GM12891 (cell line): ENCODE results near the gene MLIP.
"Not testable (repeated sequence)": the region's sequence is repeated elsewhere in the genome, so short reads cannot be mapped to it uniquely, and the experiment has no call there.

Experiments used
- DNase-seq: peaks from one replicate; pipeline ENCODE4 v3.0.0; 2011; ENCODE audit warnings: low spot score; ENCODE audit not compliant: insufficient read length
- FAIRE-seq: peaks from 2 replicates; lab custom pipeline; 2011; peaks lifted over from hg19 to GRCh38; lab: Jason Lieb, UNC
- PAX5 ChIP-seq: IDR thresholded peaks from 2 replicates; pipeline ENCODE4 v1.6.1; 2011; ENCODE audit warnings: low read length, moderate library complexity, mild to moderate bottlenecking; ENCODE audit not compliant: insufficient read depth, severe bottlenecking
- POLR2A ChIP-seq: IDR thresholded peaks from 2 replicates; pipeline ENCODE4 v1.6.1; 2011; ENCODE audit warnings: low read depth, low read length, control low read depth
- POLR2AphosphoS5 ChIP-seq: IDR thresholded peaks from 2 replicates; pipeline ENCODE4 v1.6.1; 2011; ENCODE audit warnings: low read depth, low read length, control low read depth
- POU2F2 ChIP-seq: IDR thresholded peaks from 2 replicates; pipeline ENCODE4 v1.6.1; 2011; ENCODE audit warnings: low read depth, mild to moderate bottlenecking, control low read depth, low read length, moderate library complexity
- SPI1 ChIP-seq: IDR thresholded peaks from 2 replicates; pipeline ENCODE4 v1.6.1; 2011; ENCODE audit warnings: low read depth, low read length, control low read depth
- TAF1 ChIP-seq: IDR thresholded peaks from 2 replicates; pipeline ENCODE4 v1.6.1; 2011; ENCODE audit warnings: low read depth, low read length, control low read depth

MLIP gene

GRCh38 chr6:54243699-54244098 lies 132.5 kb downstream of the MLIP start:
- DNase-seq (no peak), FAIRE-seq (no peak)
- TF ChIP-seq POU2F2: no peak
- TF ChIP-seq POLR2A: no peak
- TF ChIP-seq SPI1: no peak
- no peak for TF ChIP-seq PAX5
- TF ChIP-seq POLR2AphosphoS5: no peak
- no peak for TF ChIP-seq TAF1

GRCh38 chr6:54244430-54244829 lies 133.2 kb downstream of the MLIP start:
- TF ChIP-seq PAX5: no peak
- no peak for TF ChIP-seq POU2F2
- TF ChIP-seq TAF1: no peak
- no peak for TF ChIP-seq POLR2AphosphoS5
- TF ChIP-seq POLR2A: no peak
- TF ChIP-seq SPI1: no peak
- DNase-seq (no peak), FAIRE-seq (no peak)

- DNase-seq (no peak), FAIRE-seq (no peak)
- TF ChIP-seq POLR2A: no peak
- TF ChIP-seq SPI1: no peak
- no peak for TF ChIP-seq PAX5
Measured at GRCh38 chr6:54245265-54245664, 134.0 kb downstream of the MLIP start.

- FAIRE-seq (no peak), DNase-seq (no peak)
- TF ChIP-seq POLR2A (no peak), SPI1 (no peak), POU2F2 (no peak), TAF1 (no peak), POLR2AphosphoS5 (no peak), PAX5 (no peak)
Measured at GRCh38 chr6:54248319-54248718, 137.1 kb downstream of the MLIP start.

- no peak for TF ChIP-seq TAF1
- peak; percentile 90 for TF ChIP-seq SPI1
- DNase-seq (no peak), FAIRE-seq (no peak)
Measured at GRCh38 chr6:54248994-54249393, 137.8 kb downstream of the MLIP start.

GRCh38 chr6:54249812-54250211 lies 138.6 kb downstream of the MLIP start:
- not testable (repeated sequence) for DNase-seq, FAIRE-seq

GRCh38 chr6:54252496-54252895 lies 141.3 kb downstream of the MLIP start:
- FAIRE-seq (no peak), DNase-seq (no peak)
- TF ChIP-seq PAX5 (no peak), SPI1 (no peak), TAF1 (no peak), POLR2AphosphoS5 (no peak)

GRCh38 chr6:54252916-54253315 lies 141.7 kb downstream of the MLIP start:
- TF ChIP-seq POLR2A (no peak), TAF1 (no peak), POU2F2 (no peak), PAX5 (no peak), SPI1 (no peak), POLR2AphosphoS5 (no peak)
- FAIRE-seq (no peak), DNase-seq (no peak)

GRCh38 chr6:54254886-54255285 lies 143.6 kb downstream of the MLIP start:
- no peak for FAIRE-seq
- DNase-seq: no peak
- TF ChIP-seq POLR2A (no peak), TAF1 (no peak), PAX5 (no peak), POLR2AphosphoS5 (no peak), POU2F2 (no peak), SPI1 (no peak)

GRCh38 chr6:54255886-54256285 lies 144.6 kb downstream of the MLIP start:
- FAIRE-seq: no peak
- no peak for TF ChIP-seq SPI1
- no peak for TF ChIP-seq TAF1
- no peak for TF ChIP-seq POLR2A
- TF ChIP-seq POU2F2: no peak
- no peak for TF ChIP-seq POLR2AphosphoS5
- TF ChIP-seq PAX5: no peak
- no peak for DNase-seq

GRCh38 chr6:54260025-54260424 lies 148.8 kb downstream of the MLIP start:
- DNase-seq (no peak), FAIRE-seq (no peak)
- TF ChIP-seq SPI1: no peak
- no peak for TF ChIP-seq TAF1
- TF ChIP-seq POLR2A: no peak
- no peak for TF ChIP-seq POLR2AphosphoS5
- TF ChIP-seq PAX5: no peak
- TF ChIP-seq POU2F2: no peak

GRCh38 chr6:54262499-54262898 lies 151.3 kb downstream of the MLIP start:
- FAIRE-seq (no peak), DNase-seq (no peak)
- TF ChIP-seq POLR2AphosphoS5: no peak

GRCh38 chr6:54262971-54263370 lies 151.7 kb downstream of the MLIP start:
- FAIRE-seq (no peak), DNase-seq (no peak)
- TF ChIP-seq SPI1: no peak
- TF ChIP-seq POLR2A: no peak
- TF ChIP-seq TAF1: no peak
- TF ChIP-seq PAX5: no peak
- TF ChIP-seq POLR2AphosphoS5: no peak
- TF ChIP-seq POU2F2: no peak
